ENCODE measurements around the gene CIP2A. TPM values are rescaled to one million over a fixed set of nuclear protein-coding genes. Genes with fewer than 3 reads are reported as not detected.

Gene CIP2A
- total and polyA plus RNA-seq, 2 donors (not counting 1 experiment from before 2014, with no cell fraction given) = 7.9 to 10.1 TPM

- H3K27ac ChIP-seq (ENCODE audit: insufficient read depth, low read length) = no peak overlapping the region
- no peaks in the 10 kb centered on the region for H3K36me3 ChIP-seq (ENCODE audit: control insufficient read depth, insufficient read depth, low read length)
- no peaks in the 10 kb centered on the region for H4K20me1 ChIP-seq (ENCODE audit: control insufficient read depth, extremely low read depth, insufficient read depth, low read length)
- H3K79me2 ChIP-seq (ENCODE audit: control insufficient read depth, insufficient read depth, low read length) = no peaks in the 10 kb centered on the region
- peaks cover 2% of the 10 kb centered on the region for H3K4me1 ChIP-seq (ENCODE audit: control insufficient read depth, extremely low read depth, insufficient read depth, low read length)
- no peak overlapping the region for H2AFZ ChIP-seq (ENCODE audit: low read length)
- TF ChIP-seq CTCF (conservative IDR thresholded peaks at IDR 0.05 in 1 of 2, IDR thresholded peaks at IDR 0.05 in 1 of 2; ENCODE audit: low read depth in 1 of 2, low read length in 2 of 2) (no peak), EZH2 (IDR thresholded peaks at IDR 0.05; ENCODE audit: low read length, missing control alignments) (no peak)
- no peak overlapping the region for H3K9ac ChIP-seq (ENCODE audit: insufficient read depth, low read length)
- H3K9me3 ChIP-seq (ENCODE audit: control insufficient read depth, insufficient read depth, low read depth, low read length) = no peaks in the 10 kb centered on the region
- H3K27me3 ChIP-seq (ENCODE audit: control insufficient read depth, insufficient read depth, low read length) = no peaks in the 10 kb centered on the region
- no peak overlapping the region for H3K4me3 ChIP-seq (replicated peaks in 1 of 4; ENCODE audit: control extremely low read depth in 1 of 4, insufficient read depth in 1 of 4, low read depth in 3 of 4, low read length in 4 of 4)
- no peak overlapping the region for H3K4me2 ChIP-seq (ENCODE audit: extremely low read depth, insufficient read depth, low read length)
- DNase-seq (ENCODE audit: low read depth in 2 of 2) = no peak
Measured at GRCh38 chr3:108608750-108609149, 19.5 kb upstream of the CIP2A start.

GRCh38 chr3:108605491-108605890 lies 16.3 kb upstream of the CIP2A start:
- TF ChIP-seq CTCF (conservative IDR thresholded peaks at IDR 0.05 in 1 of 2, IDR thresholded peaks at IDR 0.05 in 1 of 2; ENCODE audit: low read depth in 1 of 2, low read length in 2 of 2) (no peak), EZH2 (IDR thresholded peaks at IDR 0.05; ENCODE audit: low read length, missing control alignments) (no peak)
- no peak overlapping the region for H3K27ac ChIP-seq (ENCODE audit: insufficient read depth, low read length)

GRCh38 chr3:108605028-108605427 lies 15.8 kb upstream of the CIP2A start:
- Histone ChIP-seq H2AFZ (ENCODE audit: low read length) (no peak overlapping the region), H3K9ac (ENCODE audit: insufficient read depth, low read length) (no peak overlapping the region), H3K4me1 (ENCODE audit: control insufficient read depth, extremely low read depth, insufficient read depth, low read length) (peaks cover 3% of the 10 kb centered on the region), H3K36me3 (ENCODE audit: control insufficient read depth, insufficient read depth, low read length) (no peaks in the 10 kb centered on the region), H3K4me3 (replicated peaks in 1 of 4; ENCODE audit: control extremely low read depth in 1 of 4, insufficient read depth in 1 of 4, low read depth in 3 of 4, low read length in 4 of 4) (no peak overlapping the region), H3K9me3 (ENCODE audit: control insufficient read depth, insufficient read depth, low read depth, low read length) (no peaks in the 10 kb centered on the region), H3K27ac (ENCODE audit: insufficient read depth, low read length) (no peak overlapping the region), H4K20me1 (ENCODE audit: control insufficient read depth, extremely low read depth, insufficient read depth, low read length) (no peaks in the 10 kb centered on the region), H3K79me2 (ENCODE audit: control insufficient read depth, insufficient read depth, low read length) (no peaks in the 10 kb centered on the region), H3K27me3 (ENCODE audit: control insufficient read depth, insufficient read depth, low read length) (no peaks in the 10 kb centered on the region), H3K4me2 (ENCODE audit: extremely low read depth, insufficient read depth, low read length) (no peak overlapping the region)
- no peak for TF ChIP-seq EZH2 (IDR thresholded peaks at IDR 0.05; ENCODE audit: low read length, missing control alignments)
- TF ChIP-seq CTCF (conservative IDR thresholded peaks at IDR 0.05 in 1 of 2, IDR thresholded peaks at IDR 0.05 in 1 of 2; ENCODE audit: low read depth in 1 of 2, low read length in 2 of 2) = no peak
- DNase-seq (ENCODE audit: low read depth in 2 of 2) = no peak

More at GRCh38 chr3:108605491-108605890, 16.3 kb upstream of the CIP2A start:
- Histone ChIP-seq H3K4me2 (ENCODE audit: extremely low read depth, insufficient read depth, low read length) (no peak overlapping the region), H3K9ac (ENCODE audit: insufficient read depth, low read length) (no peak overlapping the region), H3K9me3 (ENCODE audit: control insufficient read depth, insufficient read depth, low read depth, low read length) (no peaks in the 10 kb centered on the region), H4K20me1 (ENCODE audit: control insufficient read depth, extremely low read depth, insufficient read depth, low read length) (no peaks in the 10 kb centered on the region), H3K4me1 (ENCODE audit: control insufficient read depth, extremely low read depth, insufficient read depth, low read length) (peaks cover 3% of the 10 kb centered on the region), H3K27me3 (ENCODE audit: control insufficient read depth, insufficient read depth, low read length) (no peaks in the 10 kb centered on the region), H2AFZ (ENCODE audit: low read length) (no peak overlapping the region), H3K4me3 (replicated peaks in 1 of 4; ENCODE audit: control extremely low read depth in 1 of 4, insufficient read depth in 1 of 4, low read depth in 3 of 4, low read length in 4 of 4) (no peak overlapping the region), H3K36me3 (ENCODE audit: control insufficient read depth, insufficient read depth, low read length) (no peaks in the 10 kb centered on the region), H3K79me2 (ENCODE audit: control insufficient read depth, insufficient read depth, low read length) (no peaks in the 10 kb centered on the region)
- no peak for DNase-seq (ENCODE audit: low read depth in 2 of 2)

Measured in fibroblast of lung (primary cell).